HFFc6 (cell line): ENCODE results near the gene MFF. TPM values are rescaled to one million over a fixed set of nuclear protein-coding genes. Genes with fewer than 3 reads are reported as not detected.

Experiments
- DNase-seq: peaks from one replicate; pipeline ENCODE4 v3.0.0-alpha.2; 2018
- H3K27ac Mint-ChIP-seq: 2 replicates; pipeline ENCODE4 v1.8.0; 2020; ENCODE audit warnings: mild to moderate bottlenecking, mixed read lengths
- H3K27me3 Mint-ChIP-seq: 2 replicates; pipeline ENCODE4 v1.8.0; 2021; ENCODE audit warnings: mild to moderate bottlenecking, moderate library complexity, mixed read lengths; ENCODE audit not compliant: insufficient read depth
- H3K36me3 Mint-ChIP-seq: 2 replicates; pipeline ENCODE4 v1.8.0; 2021; ENCODE audit warnings: low read depth, mixed read lengths
- H3K4me1 Mint-ChIP-seq: 2 replicates; pipeline ENCODE4 v1.8.0; 2020; ENCODE audit warnings: low read depth, mixed read lengths
- H3K4me3 Mint-ChIP-seq: 2 replicates; pipeline ENCODE4 v1.8.0; 2020; ENCODE audit warnings: mild to moderate bottlenecking, moderate library complexity, mixed read lengths
- H3K9me3 Mint-ChIP-seq: 2 replicates; pipeline ENCODE4 v1.8.0; 2020; ENCODE audit warnings: mild to moderate bottlenecking, mixed read lengths
- total RNA-seq, 6 experiments: library from RNA; stranded (reverse); fragmentation: NEBNext Ultra II Directional; extraction: Animal tissue kit (Norgen Biotek cat#: 25700); gene quantifications; 2 replicates in 1 of 6; 3 replicates in 5 of 6; pipeline ENCODE4 v1.2.3, GENCODE V29; 2021
- TF ChIP-seq, protein P1 (sequence below): fragments of 200-600 bp; sonication (generic); IDR thresholded peaks from 2 replicates; pipeline ENCODE4 v1.5.0; 2021; ENCODE audit warnings: antibody characterized with exemption, mild to moderate bottlenecking

MFF gene
- total RNA-seq, 6 experiments from 2014 or later: 53.7 to 75.0 (median 65.6) TPM

DNA sequence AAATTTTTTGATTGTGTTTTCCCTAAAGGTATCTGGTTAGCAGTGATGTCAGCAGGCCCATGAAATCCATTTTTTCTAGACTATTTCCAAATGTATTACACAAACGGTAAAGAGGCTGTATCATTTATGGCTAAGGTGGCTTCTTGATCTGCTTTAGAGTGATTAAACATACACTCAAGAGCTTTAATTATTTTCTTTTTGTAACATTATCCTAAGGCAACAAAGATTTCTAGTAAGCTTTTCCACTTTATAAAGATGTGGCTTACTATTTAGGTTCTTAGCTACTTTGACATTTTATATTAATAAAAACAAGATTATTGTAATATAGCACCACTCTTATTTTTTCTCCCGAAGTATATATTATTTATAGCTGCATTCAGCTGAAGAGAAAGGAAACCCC lies 16.5 kb downstream of the MFF start:
- TF ChIP-seq, protein P1, sequence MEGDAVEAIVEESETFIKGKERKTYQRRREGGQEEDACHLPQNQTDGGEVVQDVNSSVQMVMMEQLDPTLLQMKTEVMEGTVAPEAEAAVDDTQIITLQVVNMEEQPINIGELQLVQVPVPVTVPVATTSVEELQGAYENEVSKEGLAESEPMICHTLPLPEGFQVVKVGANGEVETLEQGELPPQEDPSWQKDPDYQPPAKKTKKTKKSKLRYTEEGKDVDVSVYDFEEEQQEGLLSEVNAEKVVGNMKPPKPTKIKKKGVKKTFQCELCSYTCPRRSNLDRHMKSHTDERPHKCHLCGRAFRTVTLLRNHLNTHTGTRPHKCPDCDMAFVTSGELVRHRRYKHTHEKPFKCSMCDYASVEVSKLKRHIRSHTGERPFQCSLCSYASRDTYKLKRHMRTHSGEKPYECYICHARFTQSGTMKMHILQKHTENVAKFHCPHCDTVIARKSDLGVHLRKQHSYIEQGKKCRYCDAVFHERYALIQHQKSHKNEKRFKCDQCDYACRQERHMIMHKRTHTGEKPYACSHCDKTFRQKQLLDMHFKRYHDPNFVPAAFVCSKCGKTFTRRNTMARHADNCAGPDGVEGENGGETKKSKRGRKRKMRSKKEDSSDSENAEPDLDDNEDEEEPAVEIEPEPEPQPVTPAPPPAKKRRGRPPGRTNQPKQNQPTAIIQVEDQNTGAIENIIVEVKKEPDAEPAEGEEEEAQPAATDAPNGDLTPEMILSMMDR: no peak

DNA sequence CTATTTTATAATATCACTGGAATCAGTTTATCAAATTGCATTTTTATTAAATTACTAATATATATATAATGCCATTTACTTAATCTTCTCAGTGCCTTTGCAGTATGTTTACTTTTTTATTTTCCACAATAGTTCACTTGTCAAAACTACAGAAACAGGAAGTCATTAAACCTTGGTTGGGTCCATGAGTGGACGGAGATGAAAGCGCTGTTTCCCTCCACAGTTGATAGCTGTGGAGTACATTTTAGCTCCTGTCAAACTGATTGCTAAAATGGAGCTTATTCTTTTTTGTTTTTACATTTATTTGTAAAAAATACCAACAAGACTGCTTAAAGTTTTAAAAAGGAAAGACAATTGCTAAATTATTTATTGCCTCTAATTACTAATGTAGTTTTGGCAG lies 19.2 kb downstream of the MFF start:
- H3K27ac Mint-ChIP-seq: no peak overlapping the region

More for the DNA sequence above, 16.5 kb downstream of the MFF start:
- peaks cover 10% of the 10 kb centered on the region; the same call in 1 of the 2 replicates for H3K36me3 Mint-ChIP-seq
- H3K4me3 Mint-ChIP-seq: no peak overlapping the region
- H3K9me3 Mint-ChIP-seq: no peaks in the 10 kb centered on the region
- DNase-seq: no peak
- H3K4me1 Mint-ChIP-seq: 0 out of 2 replicates have a peak, but pooled peaks cover 4% of the 10 kb centered on the region
- H3K27ac Mint-ChIP-seq: no peak overlapping the region
- H3K27me3 Mint-ChIP-seq: no peaks in the 10 kb centered on the region

DNA sequence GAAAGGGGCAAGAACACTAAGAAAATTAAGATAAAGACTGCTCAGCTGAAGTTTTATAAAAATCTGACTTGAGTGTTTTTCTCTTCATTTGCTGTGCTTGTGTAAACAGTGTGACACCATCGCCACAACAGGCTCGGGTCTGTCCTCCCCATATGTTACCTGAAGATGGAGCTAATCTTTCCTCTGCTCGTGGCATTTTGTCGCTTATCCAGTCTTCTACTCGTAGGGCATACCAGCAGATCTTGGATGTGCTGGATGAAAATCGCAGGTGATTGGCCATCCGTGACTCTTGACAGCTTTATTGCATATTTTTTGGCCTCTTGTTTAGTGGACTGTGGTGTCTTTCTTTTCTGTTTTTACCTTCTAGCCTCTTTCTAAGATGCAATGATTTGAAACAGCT lies 22.1 kb downstream of the MFF start:
- peaks cover 14% of the 10 kb centered on the region; the same call in 1 of the 2 replicates for H3K36me3 Mint-ChIP-seq
- DNase-seq: no peak
- no peaks in the 10 kb centered on the region for H3K9me3 Mint-ChIP-seq
- TF ChIP-seq, protein P1: no peak
- 0 out of 2 replicates have a peak, but pooled peaks cover 4% of the 10 kb centered on the region for H3K4me1 Mint-ChIP-seq
- no peak overlapping the region for H3K4me3 Mint-ChIP-seq
- no peak overlapping the region for H3K27ac Mint-ChIP-seq
- no peaks in the 10 kb centered on the region for H3K27me3 Mint-ChIP-seq

More for the DNA sequence above, 19.2 kb downstream of the MFF start:
- Mint-ChIP-seq H3K9me3 (no peaks in the 10 kb centered on the region), H3K27me3 (no peaks in the 10 kb centered on the region), H3K36me3 (peaks cover 14% of the 10 kb centered on the region; the same call in 1 of the 2 replicates), H3K4me1 (0 out of 2 replicates have a peak, but pooled peaks cover 4% of the 10 kb centered on the region), H3K4me3 (no peak overlapping the region)
- DNase-seq: no peak
- TF ChIP-seq, protein P1: no peak

DNA sequence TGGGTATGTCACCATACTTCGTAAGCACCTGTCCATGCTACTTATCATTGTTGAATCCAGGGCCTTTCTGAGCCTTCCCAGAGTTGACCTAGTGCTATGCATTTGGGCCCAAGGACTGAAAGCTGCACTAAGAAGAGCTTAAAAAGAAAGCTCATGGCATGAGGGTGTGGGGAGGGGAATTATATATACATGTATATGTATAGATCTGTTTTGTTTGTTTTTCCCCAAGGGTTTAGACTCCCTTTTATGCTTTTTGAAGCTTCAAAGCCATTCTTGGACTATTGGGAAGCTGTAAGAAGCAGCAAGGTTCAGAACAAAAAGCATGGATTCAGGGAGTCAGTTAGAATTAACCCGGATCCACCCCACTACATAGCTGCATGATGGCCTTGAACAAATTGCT lies 23.3 kb downstream of the MFF start:
- no peaks in the 10 kb centered on the region for H3K9me3 Mint-ChIP-seq
- H3K27me3 Mint-ChIP-seq: no peaks in the 10 kb centered on the region
- no peak overlapping the region for H3K27ac Mint-ChIP-seq
- TF ChIP-seq, protein P1: no peak
- DNase-seq: no peak
- H3K36me3 Mint-ChIP-seq: peaks cover 10% of the 10 kb centered on the region
- 0 out of 2 replicates have a peak, but pooled peaks cover 4% of the 10 kb centered on the region for H3K4me1 Mint-ChIP-seq
- H3K4me3 Mint-ChIP-seq: no peak overlapping the region

DNA sequence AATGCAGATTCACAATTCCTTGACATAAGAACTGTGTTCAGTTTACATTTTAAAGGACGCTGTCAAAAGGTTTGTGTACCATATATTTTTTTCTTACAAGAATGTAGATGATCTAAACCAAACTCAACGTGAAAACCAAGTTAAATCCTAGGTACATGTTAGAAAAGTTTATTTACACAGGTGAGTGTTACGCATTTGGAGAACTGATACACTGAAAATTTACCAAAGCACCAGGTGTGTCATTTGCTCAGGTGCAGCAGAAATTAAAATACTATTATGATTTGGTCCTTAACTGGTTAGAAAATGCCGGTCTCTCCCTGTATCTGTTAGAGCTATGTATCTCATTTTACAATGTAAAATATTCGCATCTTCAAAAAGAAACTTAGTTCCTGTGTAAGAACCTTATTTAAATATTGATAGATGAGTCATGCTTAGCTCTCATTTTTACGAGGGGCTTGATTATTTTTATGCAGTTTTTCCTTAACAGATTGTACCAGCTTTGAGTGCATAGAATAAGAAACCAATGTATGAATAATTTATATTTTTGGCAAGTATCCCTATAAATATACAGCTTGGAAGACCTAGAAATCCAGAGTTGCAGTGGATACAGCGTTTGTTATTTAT lies 25.1 kb downstream of the MFF start:
- H3K9me3 Mint-ChIP-seq: no peaks in the 10 kb centered on the region
- H3K4me1 Mint-ChIP-seq: 0 out of 2 replicates have a peak, but pooled peaks cover under 1% of the 10 kb centered on the region
- H3K4me3 Mint-ChIP-seq: no peak overlapping the region
- TF ChIP-seq, protein P1: no peak
- H3K27me3 Mint-ChIP-seq: no peaks in the 10 kb centered on the region
- peaks cover 10% of the 10 kb centered on the region for H3K36me3 Mint-ChIP-seq
- H3K27ac Mint-ChIP-seq: no peak overlapping the region
- DNase-seq: no peak
